CD4-positive, alpha-beta memory T cell (primary cell): ENCODE measurements around the gene PPP1R12A. TPM values are rescaled to one million over a fixed set of nuclear protein-coding genes. Genes with fewer than 3 reads are reported as not detected.
"Not testable (repeated sequence)": the region's sequence is repeated elsewhere in the genome, so short reads cannot be mapped to it uniquely, and the experiment has no call there.

Source experiments
- CTCF ChIA-PET: fragments of 350-600 bp; sonication (Branson Sonifier 250); formaldehyde crosslinking; loops from one replicate; lab custom pipeline; 2021; ENCODE audit warnings: inconsistent platforms; ENCODE audit not compliant: partially characterized antibody; lab: Charles Lee
- POLR2A ChIA-PET: fragments of 350-600 bp; sonication (Branson Sonifier 250); formaldehyde crosslinking; loops from one replicate; lab custom pipeline; 2021; ENCODE audit not compliant: partially characterized antibody; lab: Charles Lee
- DNase-seq, 5 donors: peaks; one replicate each; pipeline versions ENCODE4 v3.0.0 to v3.0.0-alpha.2; 2020 to 2022; ENCODE audit warnings: mixed read lengths in 1 of 5
- H3K27ac ChIP-seq: one replicate; pipeline ENCODE4 v1.7.0; 2013; ENCODE audit warnings: low read depth, low read length
- H3K27me3 ChIP-seq: 2 replicates; pipeline ENCODE4 v1.7.0; 2013; ENCODE audit warnings: mild to moderate bottlenecking, low read length, moderate library complexity; ENCODE audit not compliant: insufficient read depth
- H3K36me3 ChIP-seq: 2 replicates; pipeline ENCODE4 v1.7.0; 2013; ENCODE audit warnings: mild to moderate bottlenecking, low read length, moderate library complexity; ENCODE audit not compliant: insufficient read depth
- H3K4me1 ChIP-seq: 2 replicates; pipeline ENCODE4 v1.7.0; 2013; ENCODE audit warnings: mild to moderate bottlenecking, low read length, moderate library complexity; ENCODE audit not compliant: insufficient read depth
- H3K4me3 ChIP-seq, 2 donors: one replicate each; pipeline ENCODE4 v1.7.0; 2013; ENCODE audit warnings: low read length in 2 of 2, mild to moderate bottlenecking in 1 of 2
- H3K9me3 ChIP-seq, 2 donors: one replicate each; pipeline ENCODE4 v1.7.0; 2013; ENCODE audit warnings: low read length in 2 of 2, control low read depth in 1 of 2; ENCODE audit not compliant: control insufficient read depth in 1 of 2
- H3K27ac Mint-ChIP-seq, 7 donors: one replicate each; pipeline ENCODE4 v1.8.0; 2020 to 2021; ENCODE audit warnings: mixed read lengths in 7 of 7, mild to moderate bottlenecking in 6 of 7, inconsistent platforms in 3 of 7, moderate library complexity in 3 of 7
- H3K27me3 Mint-ChIP-seq, 2 donors: one replicate each; pipeline ENCODE4 v1.8.0; 2020 to 2021; ENCODE audit warnings: mixed read lengths in 2 of 2
- H3K36me3 Mint-ChIP-seq, 2 donors: one replicate each; pipeline ENCODE4 v1.8.0; 2020 to 2021; ENCODE audit warnings: mixed read lengths in 2 of 2, inconsistent platforms in 1 of 2, mild to moderate bottlenecking in 1 of 2
- H3K4me1 Mint-ChIP-seq, 4 donors: one replicate each; pipeline ENCODE4 v1.8.0; 2020 to 2021; ENCODE audit warnings: mixed read lengths in 4 of 4, mild to moderate bottlenecking in 1 of 4
- H3K4me3 Mint-ChIP-seq, 8 donors: one replicate each; pipeline ENCODE4 v1.8.0; 2020 to 2021; ENCODE audit warnings: mixed read lengths in 8 of 8, mild to moderate bottlenecking in 7 of 8, moderate library complexity in 6 of 8, inconsistent platforms in 3 of 8
- H3K9me3 Mint-ChIP-seq, 8 donors: one replicate each; pipeline ENCODE4 v1.8.0; 2020 to 2021; ENCODE audit warnings: mixed read lengths in 8 of 8, mild to moderate bottlenecking in 5 of 8, inconsistent platforms in 3 of 8, moderate library complexity in 1 of 8
- intact Hi-C: fragments of 100-400 bp; cut with micrococcal nuclease; formaldehyde crosslinking; loops from one replicate; pipeline ENCODE4 v1.15.1; 2023
- polyA plus RNA-seq, 2 donors: library from polyadenylated mRNA; unstranded; fragments of 300-500 nt; fragmentation: Illumina TruSeq; gene quantifications; one replicate each; pipeline ENCODE4 v1.2.3, GENCODE V29; 2021
- total RNA-seq, 2 experiments: library from RNA; stranded (reverse); gene quantifications; one replicate each; pipeline ENCODE4 v1.2.3, GENCODE V29; 2021

Gene PPP1R12A
- total and polyA plus RNA-seq, 4 experiments from 2014 or later = 73.1 to 130 (median 128) TPM

- no peaks in the 10 kb centered on the region for H3K9me3 Mint-ChIP-seq
These were observed 48.9 kb downstream of the PPP1R12A start for GRCh38 chr12:79885911-79886490.

GRCh38 chr12:79884401-79885006, 50.4 kb downstream of the PPP1R12A start:
- no peaks in the 10 kb centered on the region for H3K9me3 Mint-ChIP-seq
- H3K36me3 Mint-ChIP-seq = peaks cover 0 to 5% of the 10 kb centered on the region in 2 donors
- Histone ChIP-seq H3K27ac (no peak overlapping the region), H3K36me3 (no peaks in the 10 kb centered on the region), H3K27me3 (no peaks in the 10 kb centered on the region), H3K4me1 (peaks cover 77% of the 10 kb centered on the region), H3K4me3 (no peak overlapping the region), H3K9me3 (no peaks in the 10 kb centered on the region)
- ChIA-PET POLR2A (no interaction called here), CTCF (interaction anchor here (0.9 kb wide), 1 partner anchor 43 kb away, joined by 3 read pairs; no protein-coding TSS in a partner anchor)
- DNase-seq = no peak
- H3K4me3 Mint-ChIP-seq = no peak overlapping the region
- H3K27me3 Mint-ChIP-seq = no peaks in the 10 kb centered on the region
- intact Hi-C loops = no loop called here
- H3K4me1 Mint-ChIP-seq = peaks cover 60 to 84% (median 69%) of the 10 kb centered on the region in 4 donors
- no peak overlapping the region for H3K27ac Mint-ChIP-seq

More at GRCh38 chr12:79885911-79886490, 48.9 kb downstream of the PPP1R12A start:
- H3K4me1 Mint-ChIP-seq = peaks cover 61 to 84% (median 69%) of the 10 kb centered on the region in 4 donors
- no peaks in the 10 kb centered on the region for H3K27me3 Mint-ChIP-seq
- Histone ChIP-seq H3K27ac (no peak overlapping the region), H3K4me1 (peaks cover 77% of the 10 kb centered on the region), H3K4me3 (no peak overlapping the region), H3K27me3 (no peaks in the 10 kb centered on the region), H3K9me3 (no peaks in the 10 kb centered on the region), H3K36me3 (no peaks in the 10 kb centered on the region)
- ChIA-PET POLR2A (no interaction called here), CTCF (interaction anchor here (0.9 to 1.5 kb wide), 5 partner anchors 10 to 301 kb away, joined by 3 to 4 read pairs (median 4); no protein-coding TSS in a partner anchor)
- intact Hi-C loops = loop anchor here (2.0 kb wide), 1 partner anchor 49 kb away; the partner anchor contains the start of gene PPP1R12A
- no peak for DNase-seq
- H3K4me3 Mint-ChIP-seq = no peak overlapping the region
- H3K36me3 Mint-ChIP-seq = peaks cover under 1 to 5% of the 10 kb centered on the region in 2 donors
- peak overlapping the region in 1 of 7 donors; percentile 19 for H3K27ac Mint-ChIP-seq

- Histone ChIP-seq H3K4me1 (peaks cover 66% of the 10 kb centered on the region), H3K27me3 (no peaks in the 10 kb centered on the region), H3K27ac (no peak overlapping the region), H3K4me3 (no peak overlapping the region), H3K9me3 (no peaks in the 10 kb centered on the region), H3K36me3 (no peaks in the 10 kb centered on the region)
- Mint-ChIP-seq H3K4me3 (peak overlapping the region in 4 of 8 donors; percentile 18 to 36 (median 26)), H3K4me1 (peaks cover 54 to 84% (median 69%) of the 10 kb centered on the region in 4 donors), H3K27ac (peak overlapping the region in 2 of 7 donors; percentile 21 to 58), H3K27me3 (no peaks in the 10 kb centered on the region), H3K9me3 (no peaks in the 10 kb centered on the region), H3K36me3 (peaks cover 5 to 9% of the 10 kb centered on the region in 2 donors)
- intact Hi-C loops = no loop called here
- DNase-seq = no peak
- ChIA-PET POLR2A (no interaction called here), CTCF (no interaction called here)
These were observed 51.7 kb downstream of the PPP1R12A start for GRCh38 chr12:79883216-79883615.

DNA sequence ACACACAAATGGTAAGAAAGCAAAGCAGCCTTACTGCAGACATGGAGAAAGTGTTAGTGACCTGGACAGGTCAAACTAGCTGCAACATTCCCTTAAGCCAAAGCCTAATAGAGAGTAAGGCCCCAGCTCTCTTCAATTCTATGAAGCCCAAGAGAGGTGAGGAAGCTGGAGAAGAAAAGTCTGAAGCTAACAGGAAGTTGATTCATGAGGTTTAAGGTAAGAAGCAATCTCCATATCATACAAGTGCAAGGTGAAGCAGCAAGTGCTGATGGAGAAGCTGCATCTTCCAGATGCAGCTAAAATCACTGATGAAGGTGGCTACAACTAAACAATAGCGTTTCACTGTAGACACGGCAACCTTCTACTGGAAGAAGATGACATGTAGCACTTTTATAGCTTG, 53.5 kb downstream of the PPP1R12A start:
- Mint-ChIP-seq H3K4me3 (peak overlapping the region in 3 of 8 donors; percentile 13 to 27 (median 15)), H3K36me3 (peaks cover 11% of the 10 kb centered on the region in 2 donors), H3K9me3 (no peaks in the 10 kb centered on the region), H3K4me1 (peaks cover 49 to 81% (median 68%) of the 10 kb centered on the region in 4 donors), H3K27me3 (no peaks in the 10 kb centered on the region), H3K27ac (peak overlapping the region in 3 of 7 donors; percentile 5 to 19 (median 14))
- DNase-seq = no peak
- Histone ChIP-seq H3K4me1 (peaks cover 65% of the 10 kb centered on the region), H3K27ac (no peak overlapping the region), H3K36me3 (no peaks in the 10 kb centered on the region), H3K9me3 (no peaks in the 10 kb centered on the region), H3K4me3 (no peak overlapping the region), H3K27me3 (no peaks in the 10 kb centered on the region)
- ChIA-PET POLR2A (no interaction called here), CTCF (no interaction called here)
- intact Hi-C loops = no loop called here

DNA sequence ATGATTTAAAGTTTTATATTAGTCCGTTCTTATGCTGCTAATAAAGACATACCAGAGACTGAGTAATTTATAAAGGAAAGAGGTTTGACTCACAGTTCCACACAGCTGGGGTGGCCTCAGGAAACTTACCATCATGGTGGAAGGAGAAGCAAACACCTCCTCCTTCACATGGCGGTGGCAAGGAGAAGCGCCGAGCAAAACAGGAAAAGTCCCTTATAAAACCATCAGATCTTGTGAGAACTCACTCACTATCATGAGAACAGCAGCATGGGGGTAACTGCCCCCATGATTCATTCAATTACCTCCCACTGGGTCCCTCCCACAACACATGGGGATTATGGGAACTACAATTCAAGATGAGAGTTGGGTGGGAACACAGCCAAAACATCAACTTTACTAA, 56.4 kb downstream of the PPP1R12A start:
- CTCF ChIA-PET, POLR2A ChIA-PET, H3K27ac ChIP-seq, H3K9me3 ChIP-seq, H3K4me3 ChIP-seq, DNase-seq, H3K27ac Mint-ChIP-seq, H3K27me3 Mint-ChIP-seq, H3K36me3 ChIP-seq, H3K4me3 Mint-ChIP-seq, H3K9me3 Mint-ChIP-seq, H3K27me3 ChIP-seq, intact Hi-C loops: not testable (repeated sequence)
- Mint-ChIP-seq H3K36me3 (peaks cover 11 to 24% of the 10 kb centered on the region in 2 donors), H3K4me1 (peaks cover 54 to 88% (median 79%) of the 10 kb centered on the region in 4 donors)
- peaks cover 54% of the 10 kb centered on the region for H3K4me1 ChIP-seq

DNA sequence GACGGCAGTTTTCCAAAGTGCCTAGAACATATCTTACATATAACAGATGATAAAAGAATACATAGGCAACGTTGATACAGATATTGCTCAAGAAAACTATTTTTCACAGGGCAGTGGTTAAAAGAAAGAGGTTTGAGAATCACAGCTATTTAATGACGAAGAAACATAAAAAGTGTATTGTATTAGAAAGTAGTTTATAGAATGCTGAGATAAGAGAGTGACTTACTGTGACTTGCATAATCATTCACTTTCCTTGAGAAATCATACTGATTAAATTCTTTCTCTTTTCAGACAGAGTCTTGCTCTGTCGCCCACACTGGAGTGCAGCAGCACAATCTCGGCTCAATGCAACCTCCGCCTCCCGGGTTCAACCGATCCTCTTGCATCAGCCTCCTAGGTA, 57.7 kb downstream of the PPP1R12A start:
- Histone ChIP-seq H3K27me3 (no peaks in the 10 kb centered on the region), H3K4me3 (no peak overlapping the region), H3K4me1 (peaks cover 48% of the 10 kb centered on the region), H3K27ac (no peak overlapping the region), H3K36me3 (no peaks in the 10 kb centered on the region), H3K9me3 (no peaks in the 10 kb centered on the region)
- ChIA-PET CTCF (no interaction called here), POLR2A (no interaction called here)
- peaks cover 52 to 89% (median 77%) of the 10 kb centered on the region in 4 donors for H3K4me1 Mint-ChIP-seq
- H3K4me3 Mint-ChIP-seq = no peak overlapping the region
- no peak overlapping the region for H3K27ac Mint-ChIP-seq
- peaks cover 11 to 30% of the 10 kb centered on the region in 2 donors for H3K36me3 Mint-ChIP-seq
- no peaks in the 10 kb centered on the region for H3K27me3 Mint-ChIP-seq
- DNase-seq = no peak
- H3K9me3 Mint-ChIP-seq = no peaks in the 10 kb centered on the region
- intact Hi-C loops = no loop called here

DNA sequence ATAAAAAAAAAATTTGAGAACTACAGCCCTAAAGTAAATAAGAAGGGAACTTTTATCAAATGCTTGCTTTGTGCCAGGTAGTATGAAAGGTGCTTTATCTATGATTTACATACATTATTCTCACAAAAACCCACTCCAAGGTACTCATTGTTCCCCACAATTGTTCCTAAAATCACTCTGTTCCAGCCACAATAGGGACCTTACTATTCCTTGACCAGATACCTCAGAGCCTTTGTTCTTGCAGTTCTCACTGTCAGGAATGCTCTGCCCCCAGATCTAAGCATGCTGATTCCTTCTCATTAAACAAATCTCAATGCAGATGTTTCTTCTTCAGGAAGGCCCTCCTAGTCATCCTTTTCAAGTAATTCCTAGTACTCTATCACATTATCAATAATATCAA, 60.2 kb downstream of the PPP1R12A start:
- no peaks in the 10 kb centered on the region for H3K27me3 ChIP-seq
- no peaks in the 10 kb centered on the region for H3K36me3 ChIP-seq
- H3K9me3 ChIP-seq = no peaks in the 10 kb centered on the region
- no peak overlapping the region for H3K27ac ChIP-seq
- peaks cover 29% of the 10 kb centered on the region for H3K4me1 ChIP-seq
- intact Hi-C loops = no loop called here
- POLR2A ChIA-PET = no interaction called here
- H3K36me3 Mint-ChIP-seq = peaks cover 31 to 46% of the 10 kb centered on the region in 2 donors
- no peaks in the 10 kb centered on the region for H3K27me3 Mint-ChIP-seq
- no peak overlapping the region for H3K4me3 Mint-ChIP-seq
- CTCF ChIA-PET = no interaction called here
- peaks cover 45 to 85% (median 65%) of the 10 kb centered on the region in 4 donors for H3K4me1 Mint-ChIP-seq
- H3K9me3 Mint-ChIP-seq = no peaks in the 10 kb centered on the region
- peak overlapping the region in 3 of 7 donors; percentile 12 to 45 (median 15) for H3K27ac Mint-ChIP-seq
- no peak overlapping the region for H3K4me3 ChIP-seq
- no peak for DNase-seq
